OCI-LY1 (cell line): Measurements from ENCODE around the gene SAG.

Source experiments
- CTCF ChIP-seq: fragments of 200-600 bp; sonication (generic), shearing (Covaris generic); IDR thresholded peaks from 2 replicates; pipeline ENCODE4 v1.5.1; 2017; ENCODE audit warnings: mild to moderate bottlenecking, antibody characterized with exemption, low read length, moderate library complexity, mixed read lengths
- EZH2 ChIP-seq: fragments of 200-600 bp; sonication (generic), shearing (Covaris generic); IDR thresholded peaks from 2 replicates; pipeline ENCODE4 v1.8.0; 2017; ENCODE audit warnings: borderline replicate concordance, mixed run types, mild to moderate bottlenecking, antibody characterized with exemption, low read length, moderate library complexity, mixed read lengths

GRCh38 chr2:233320470-233320869 is 12.9 kb downstream of the SAG start:
- TF ChIP-seq CTCF (no peak), EZH2 (no peak)
